ACC112 (cell line): Measurements from ENCODE around the gene C2CD5.
"Not testable (repeated sequence)": the region's sequence is repeated elsewhere in the genome, so short reads cannot be mapped to it uniquely, and the experiment has no call there.

Source experiments
- H2AFZ ChIP-seq: fragments of 200-600 bp; sonication (generic); one replicate; pipeline ENCODE4 v1.6.0; 2017; ENCODE audit warnings: antibody characterized with exemption, low read length; ENCODE audit not compliant: unreplicated experiment
- H3K27ac ChIP-seq: fragments of 200-600 bp; sonication (generic); 2 replicates; pipeline ENCODE4 v1.5.1; 2014; ENCODE audit warnings: low read depth, mild to moderate bottlenecking, antibody characterized with exemption, low read length, moderate library complexity
- H3K27me3 ChIP-seq: fragments of 200-600 bp; sonication (generic); 2 replicates; pipeline ENCODE4 v1.6.1; 2014; ENCODE audit warnings: mild to moderate bottlenecking, antibody characterized with exemption, low read length, moderate library complexity, mixed read lengths; ENCODE audit not compliant: insufficient read depth
- H3K36me3 ChIP-seq: fragments of 200-600 bp; sonication (generic); 2 replicates; pipeline ENCODE4 v1.6.1; 2016; ENCODE audit warnings: mild to moderate bottlenecking, antibody characterized with exemption, low read length, moderate library complexity, mixed read lengths; ENCODE audit not compliant: insufficient read depth
- H3K4me1 ChIP-seq: fragments of 200-600 bp; sonication (generic); one replicate; pipeline ENCODE4 v1.6.1; 2016; ENCODE audit warnings: low read length, mixed read lengths; ENCODE audit not compliant: insufficient read depth, unreplicated experiment, control insufficient read depth
- H3K4me3 ChIP-seq: fragments of 200-600 bp; sonication (generic); 2 replicates; pipeline ENCODE4 v1.5.1; 2014; ENCODE audit warnings: mild to moderate bottlenecking, low read depth, low read length
- H3K79me2 ChIP-seq: fragments of 200-600 bp; sonication (generic); one replicate; pipeline ENCODE4 v1.6.0; 2016; ENCODE audit warnings: low read length; ENCODE audit not compliant: control insufficient read depth, unreplicated experiment, insufficient read depth

The C2CD5 gene

DNA sequence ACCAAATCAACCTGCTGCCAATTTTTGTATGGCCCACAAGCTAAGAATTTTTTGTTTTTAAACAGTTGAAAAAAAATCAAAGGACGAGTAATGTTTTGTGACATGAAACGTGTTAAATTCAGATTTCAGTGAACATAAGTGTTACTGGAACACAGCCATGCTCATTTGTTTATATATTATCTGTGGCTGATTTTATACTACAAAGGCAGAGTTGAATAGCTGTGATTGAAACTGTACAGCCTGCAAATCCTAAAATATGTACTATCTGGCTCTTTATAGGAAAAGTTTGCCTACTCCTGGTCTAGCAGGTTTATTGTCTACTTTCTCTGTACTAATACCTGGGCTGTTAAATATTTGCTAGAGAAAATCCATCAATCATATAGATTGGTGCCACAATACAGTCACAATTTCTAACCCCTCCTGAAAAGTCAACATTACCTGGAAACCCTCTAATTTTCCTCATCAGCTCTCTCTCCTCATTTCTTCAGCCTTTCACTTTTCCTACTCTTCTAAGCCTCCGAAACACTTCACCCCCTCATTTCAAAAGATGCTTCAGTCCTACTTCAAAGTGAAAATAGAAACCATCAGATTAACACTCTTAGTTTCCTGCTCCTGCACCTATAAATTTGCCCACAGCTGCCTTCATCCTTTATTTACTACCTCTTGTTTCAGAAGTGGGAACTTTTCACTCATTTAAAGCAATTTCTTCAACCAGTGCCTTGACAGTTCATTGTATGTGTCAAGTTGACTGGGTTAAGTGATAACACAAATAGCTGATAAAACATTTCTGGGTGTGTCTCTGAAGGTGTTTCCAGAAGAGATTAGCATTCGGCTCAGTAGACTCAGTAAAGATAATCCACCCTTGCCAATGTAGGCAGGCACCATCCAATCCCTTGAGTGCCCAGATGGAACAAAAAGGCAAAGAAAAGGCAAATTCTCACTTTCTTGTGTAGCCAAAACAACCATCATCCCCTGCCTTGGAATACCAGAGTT, 18.0 kb upstream of the C2CD5 start:
- H3K4me3 ChIP-seq, result no peak overlapping the region
- no peaks in the 10 kb centered on the region for H3K4me1 ChIP-seq
- peaks cover 25% of the 10 kb centered on the region for H3K27me3 ChIP-seq
- no peaks in the 10 kb centered on the region for H3K36me3 ChIP-seq
- no peaks in the 10 kb centered on the region for H3K79me2 ChIP-seq
- no peak overlapping the region for H2AFZ ChIP-seq
- no peak overlapping the region for H3K27ac ChIP-seq

DNA sequence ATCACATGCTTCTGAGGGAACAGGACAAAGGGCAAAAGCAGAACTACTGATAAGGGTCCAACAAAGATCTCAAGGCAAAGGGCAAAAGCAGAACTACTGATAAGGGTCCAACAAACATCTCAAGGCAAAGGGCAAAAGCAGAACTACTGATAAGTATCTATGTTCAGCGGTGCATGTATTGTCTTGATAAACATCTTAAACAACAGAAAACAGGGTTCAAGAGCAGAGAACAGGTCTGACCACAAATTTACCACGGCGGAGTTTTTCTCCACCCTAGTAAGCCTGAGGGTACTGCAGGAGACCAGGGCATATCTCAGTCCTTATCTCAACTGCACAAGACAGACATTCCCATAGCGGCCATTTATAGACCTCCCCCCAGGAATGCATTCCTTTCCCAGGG, 10.4 kb upstream of the C2CD5 start:
- H3K79me2 ChIP-seq, H3K4me3 ChIP-seq, H3K36me3 ChIP-seq, H2AFZ ChIP-seq, H3K27ac ChIP-seq, H3K4me1 ChIP-seq, H3K27me3 ChIP-seq: not testable (repeated sequence)

GRCh38 chr12:22551624-22552023, 7.3 kb upstream of the C2CD5 start:
- H3K79me2 ChIP-seq, result no peaks in the 10 kb centered on the region
- H3K27ac ChIP-seq, result no peak overlapping the region
- H3K27me3 ChIP-seq, result peaks cover 7% of the 10 kb centered on the region; the same call in 1 of the 2 replicates
- no peak overlapping the region for H3K4me3 ChIP-seq
- H3K4me1 ChIP-seq, result no peaks in the 10 kb centered on the region
- no peak overlapping the region for H2AFZ ChIP-seq
- no peaks in the 10 kb centered on the region for H3K36me3 ChIP-seq

GRCh38 chr12:22545255-22545654, 913 bp upstream of the C2CD5 start:
- peak overlapping the region; percentile 81; the same call in 1 of the 2 replicates for H3K4me3 ChIP-seq
- H2AFZ ChIP-seq, result no peak overlapping the region

GRCh38 chr12:22543246-22544037, 900 bp downstream of the C2CD5 start:
- peak overlapping the region; percentile 81 for H3K4me3 ChIP-seq
- H3K36me3 ChIP-seq, result no peaks in the 10 kb centered on the region
- peaks cover 21% of the 10 kb centered on the region for H3K4me1 ChIP-seq
- H3K27me3 ChIP-seq, result no peaks in the 10 kb centered on the region
- H2AFZ ChIP-seq, result peak overlapping the region; percentile 45
- peak overlapping the region; percentile 77; the same call in 1 of the 2 replicates for H3K27ac ChIP-seq
- peaks cover 26% of the 10 kb centered on the region for H3K79me2 ChIP-seq

More at GRCh38 chr12:22545255-22545654, 913 bp upstream of the C2CD5 start:
- Histone ChIP-seq H3K79me2 (peaks cover 22% of the 10 kb centered on the region), H3K36me3 (no peaks in the 10 kb centered on the region), H3K27ac (no peak overlapping the region), H3K4me1 (peaks cover 18% of the 10 kb centered on the region), H3K27me3 (no peaks in the 10 kb centered on the region)

- Histone ChIP-seq H3K4me3 (no peak overlapping the region), H3K79me2 (peaks cover 38% of the 10 kb centered on the region), H3K4me1 (peaks cover 21% of the 10 kb centered on the region), H3K27ac (no peak overlapping the region), H3K36me3 (peaks cover 3% of the 10 kb centered on the region; the same call in 1 of the 2 replicates), H2AFZ (no peak overlapping the region), H3K27me3 (no peaks in the 10 kb centered on the region)
Measured at GRCh38 chr12:22541496-22542155, 2.7 kb downstream of the C2CD5 start.

DNA sequence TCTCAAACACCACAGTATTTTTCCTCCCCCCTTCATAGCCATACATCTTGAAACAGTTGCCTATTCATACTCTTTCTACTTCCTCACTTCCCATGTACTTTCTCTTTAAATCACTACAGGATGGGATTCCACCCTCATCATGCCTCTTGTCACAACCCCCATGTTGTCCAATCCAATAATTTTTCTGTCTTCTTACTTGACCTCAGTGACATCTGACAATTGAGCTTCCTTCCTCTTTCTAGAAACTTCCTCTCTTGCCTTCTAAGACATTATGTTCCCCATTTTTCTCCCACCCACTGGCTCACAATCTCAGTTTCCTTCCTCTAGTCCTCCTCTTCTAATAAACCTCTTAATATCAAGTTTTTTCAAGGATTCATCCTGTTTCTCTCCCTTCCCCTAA, 5.3 kb downstream of the C2CD5 start:
- Histone ChIP-seq H3K79me2 (peaks cover 45% of the 10 kb centered on the region), H3K27ac (no peak overlapping the region), H3K4me3 (no peak overlapping the region)

GRCh38 chr12:22538311-22538710, 6.0 kb downstream of the C2CD5 start:
- H3K4me1 ChIP-seq, result peaks cover 19% of the 10 kb centered on the region
- no peak overlapping the region for H3K27ac ChIP-seq
- no peak overlapping the region for H3K4me3 ChIP-seq
- no peak overlapping the region for H2AFZ ChIP-seq
- peaks cover 11% of the 10 kb centered on the region for H3K36me3 ChIP-seq
- peaks cover 40% of the 10 kb centered on the region for H3K79me2 ChIP-seq
- no peaks in the 10 kb centered on the region for H3K27me3 ChIP-seq

More for the DNA sequence above, 5.3 kb downstream of the C2CD5 start:
- H3K27me3 ChIP-seq, result no peaks in the 10 kb centered on the region
- no peak overlapping the region for H2AFZ ChIP-seq
- peaks cover 21% of the 10 kb centered on the region for H3K4me1 ChIP-seq
- peaks cover 4% of the 10 kb centered on the region; the same call in 1 of the 2 replicates for H3K36me3 ChIP-seq

DNA sequence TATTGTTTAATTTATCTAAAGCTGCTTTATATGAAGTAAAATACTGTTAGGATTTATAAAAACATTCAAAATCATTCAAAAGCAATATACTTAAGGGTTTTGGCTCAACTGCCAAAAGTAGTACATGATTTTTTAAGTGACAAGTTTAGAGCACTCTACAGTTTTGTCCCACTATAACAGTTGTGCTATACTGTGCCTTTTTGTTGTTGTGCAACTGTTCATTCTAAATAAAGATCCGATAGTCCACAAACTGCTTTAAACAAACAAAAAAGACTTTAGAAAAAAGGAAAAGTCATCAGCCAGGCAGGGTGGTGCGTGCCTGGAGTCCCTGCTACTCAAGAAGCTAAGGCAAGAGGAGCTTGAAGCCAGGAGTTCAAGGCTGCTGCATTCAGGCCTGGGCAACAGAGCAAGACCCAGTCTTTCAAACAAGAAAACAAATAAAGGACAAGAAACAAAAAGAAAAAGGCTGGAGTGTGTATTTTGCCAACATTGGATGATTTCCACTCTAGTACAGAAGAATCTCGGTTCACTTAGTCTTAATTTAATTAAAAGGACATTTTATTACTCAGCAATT, 7.3 kb downstream of the C2CD5 start:
- H3K79me2 ChIP-seq, result peaks cover 30% of the 10 kb centered on the region
- no peak overlapping the region for H2AFZ ChIP-seq
- no peak overlapping the region for H3K4me3 ChIP-seq
- peaks cover 22% of the 10 kb centered on the region for H3K36me3 ChIP-seq
- H3K27me3 ChIP-seq, result no peaks in the 10 kb centered on the region
- peaks cover 6% of the 10 kb centered on the region for H3K4me1 ChIP-seq
- no peak overlapping the region for H3K27ac ChIP-seq
